ENCODE measurements around the gene HSD17B4.

HSD17B4 gene

GRCh38 chr5:119453040-119453373 is 710 bp downstream of the HSD17B4 start:
- Histone ChIP-seq H3K4me1 (ENCODE audit: control insufficient read depth, insufficient read depth, low read length) (no peaks in the 10 kb centered on the region), H3K27ac (ENCODE audit: low read length) (no peak overlapping the region), H3K4me3 (ENCODE audit: low read length) (peak overlapping the region; percentile 50; the same call in 1 of the 2 replicates), H3K9me3 (ENCODE audit: control insufficient read depth, insufficient read depth, low read length) (no peaks in the 10 kb centered on the region; the same call in 1 of the 2 replicates), H3K36me3 (ENCODE audit: control insufficient read depth, insufficient read depth, low read length) (no peaks in the 10 kb centered on the region), H3K27me3 (ENCODE audit: control insufficient read depth, insufficient read depth, low read length) (no peaks in the 10 kb centered on the region)
- no CpG with 5 or more reads among the region's 12 CpGs for WGBS (ENCODE audit: insufficient coverage, insufficient read length)
- no peak for DNase-seq (ENCODE audit: low read depth, low spot score)

GRCh38 chr5:119454171-119454570 is 1.9 kb downstream of the HSD17B4 start:
- no peak for DNase-seq (ENCODE audit: low read depth, low spot score)
- no peaks in the 10 kb centered on the region for H3K4me1 ChIP-seq (ENCODE audit: control insufficient read depth, insufficient read depth, low read length)
- no peak overlapping the region for H3K27ac ChIP-seq (ENCODE audit: low read length)
- no peaks in the 10 kb centered on the region for H3K36me3 ChIP-seq (ENCODE audit: control insufficient read depth, insufficient read depth, low read length)
- no peaks in the 10 kb centered on the region for H3K27me3 ChIP-seq (ENCODE audit: control insufficient read depth, insufficient read depth, low read length)
- H3K4me3 ChIP-seq (ENCODE audit: low read length): no peak overlapping the region
- WGBS (ENCODE audit: insufficient coverage, insufficient read length): no CpG with 5 or more reads among the region's 3 CpGs
- H3K9me3 ChIP-seq (ENCODE audit: control insufficient read depth, insufficient read depth, low read length): no peaks in the 10 kb centered on the region; the same call in 1 of the 2 replicates

- H3K4me3 ChIP-seq (ENCODE audit: low read length): no peak overlapping the region
- DNase-seq (ENCODE audit: low read depth, low spot score): no peak
- H3K36me3 ChIP-seq (ENCODE audit: control insufficient read depth, insufficient read depth, low read length): no peaks in the 10 kb centered on the region
- H3K27me3 ChIP-seq (ENCODE audit: control insufficient read depth, insufficient read depth, low read length): no peaks in the 10 kb centered on the region
- no peak overlapping the region for H3K27ac ChIP-seq (ENCODE audit: low read length)
- no peaks in the 10 kb centered on the region for H3K4me1 ChIP-seq (ENCODE audit: control insufficient read depth, insufficient read depth, low read length)
- WGBS (ENCODE audit: insufficient coverage, insufficient read length): no CpG with 5 or more reads among the region's 4 CpGs
- H3K9me3 ChIP-seq (ENCODE audit: control insufficient read depth, insufficient read depth, low read length): no peaks in the 10 kb centered on the region
Measured at GRCh38 chr5:119458911-119459632, 6.8 kb downstream of the HSD17B4 start.

GRCh38 chr5:119465640-119466039 is 13.3 kb downstream of the HSD17B4 start:
- Histone ChIP-seq H3K4me3 (ENCODE audit: low read length) (no peak overlapping the region), H3K27ac (ENCODE audit: low read length) (no peak overlapping the region), H3K27me3 (ENCODE audit: control insufficient read depth, insufficient read depth, low read length) (no peaks in the 10 kb centered on the region), H3K36me3 (ENCODE audit: control insufficient read depth, insufficient read depth, low read length) (no peaks in the 10 kb centered on the region), H3K4me1 (ENCODE audit: control insufficient read depth, insufficient read depth, low read length) (peaks cover 5% of the 10 kb centered on the region), H3K9me3 (ENCODE audit: control insufficient read depth, insufficient read depth, low read length) (no peaks in the 10 kb centered on the region)
- DNase-seq (ENCODE audit: low read depth, low spot score): no peak
- no CpG with 5 or more reads among the region's 1 CpG for WGBS (ENCODE audit: insufficient coverage, insufficient read length)

- no peaks in the 10 kb centered on the region for H3K9me3 ChIP-seq (ENCODE audit: control insufficient read depth, insufficient read depth, low read length)
- no peak for DNase-seq (ENCODE audit: low read depth, low spot score)
- WGBS (ENCODE audit: insufficient coverage, insufficient read length): no CpG with 5 or more reads among the region's 1 CpG
Measured at GRCh38 chr5:119468286-119468685, 16.0 kb downstream of the HSD17B4 start.

GRCh38 chr5:119470105-119470763 is 17.9 kb downstream of the HSD17B4 start:
- no peak overlapping the region for H3K4me3 ChIP-seq (ENCODE audit: low read length)
- WGBS (ENCODE audit: insufficient coverage, insufficient read length): no CpG with 5 or more reads among the region's 3 CpGs
- DNase-seq (ENCODE audit: low read depth, low spot score): no peak
- no peak overlapping the region for H3K27ac ChIP-seq (ENCODE audit: low read length)
- H3K27me3 ChIP-seq (ENCODE audit: control insufficient read depth, insufficient read depth, low read length): no peaks in the 10 kb centered on the region
- peaks cover 5% of the 10 kb centered on the region for H3K4me1 ChIP-seq (ENCODE audit: control insufficient read depth, insufficient read depth, low read length)
- H3K36me3 ChIP-seq (ENCODE audit: control insufficient read depth, insufficient read depth, low read length): no peaks in the 10 kb centered on the region
- H3K9me3 ChIP-seq (ENCODE audit: control insufficient read depth, insufficient read depth, low read length): no peaks in the 10 kb centered on the region

More at GRCh38 chr5:119468286-119468685, 16.0 kb downstream of the HSD17B4 start:
- H3K27me3 ChIP-seq (ENCODE audit: control insufficient read depth, insufficient read depth, low read length): no peaks in the 10 kb centered on the region
- no peak overlapping the region for H3K4me3 ChIP-seq (ENCODE audit: low read length)
- H3K27ac ChIP-seq (ENCODE audit: low read length): no peak overlapping the region
- H3K4me1 ChIP-seq (ENCODE audit: control insufficient read depth, insufficient read depth, low read length): peaks cover 5% of the 10 kb centered on the region
- no peaks in the 10 kb centered on the region for H3K36me3 ChIP-seq (ENCODE audit: control insufficient read depth, insufficient read depth, low read length)

GRCh38 chr5:119470851-119471451 is 18.7 kb downstream of the HSD17B4 start:
- no peak overlapping the region for H3K27ac ChIP-seq (ENCODE audit: low read length)
- no peak for DNase-seq (ENCODE audit: low read depth, low spot score)
- WGBS (ENCODE audit: insufficient coverage, insufficient read length): no CpG with 5 or more reads among the region's 3 CpGs
- no peak overlapping the region for H3K4me3 ChIP-seq (ENCODE audit: low read length)
- H3K36me3 ChIP-seq (ENCODE audit: control insufficient read depth, insufficient read depth, low read length): no peaks in the 10 kb centered on the region
- H3K9me3 ChIP-seq (ENCODE audit: control insufficient read depth, insufficient read depth, low read length): no peaks in the 10 kb centered on the region
- peaks cover 5% of the 10 kb centered on the region for H3K4me1 ChIP-seq (ENCODE audit: control insufficient read depth, insufficient read depth, low read length)
- no peaks in the 10 kb centered on the region for H3K27me3 ChIP-seq (ENCODE audit: control insufficient read depth, insufficient read depth, low read length)

GRCh38 chr5:119473241-119473640 is 20.9 kb downstream of the HSD17B4 start:
- H3K27ac ChIP-seq (ENCODE audit: low read length): no peak overlapping the region
- H3K4me1 ChIP-seq (ENCODE audit: control insufficient read depth, insufficient read depth, low read length): peaks cover 5% of the 10 kb centered on the region
- no peak overlapping the region for H3K4me3 ChIP-seq (ENCODE audit: low read length)
- H3K36me3 ChIP-seq (ENCODE audit: control insufficient read depth, insufficient read depth, low read length): no peaks in the 10 kb centered on the region
- DNase-seq (ENCODE audit: low read depth, low spot score): no peak
- WGBS (ENCODE audit: insufficient coverage, insufficient read length): no CpG with 5 or more reads among the region's 1 CpG
- H3K27me3 ChIP-seq (ENCODE audit: control insufficient read depth, insufficient read depth, low read length): no peaks in the 10 kb centered on the region
- H3K9me3 ChIP-seq (ENCODE audit: control insufficient read depth, insufficient read depth, low read length): no peaks in the 10 kb centered on the region

GRCh38 chr5:119476341-119476740 is 24.0 kb downstream of the HSD17B4 start:
- Histone ChIP-seq H3K36me3 (ENCODE audit: control insufficient read depth, insufficient read depth, low read length) (no peaks in the 10 kb centered on the region), H3K9me3 (ENCODE audit: control insufficient read depth, insufficient read depth, low read length) (no peaks in the 10 kb centered on the region), H3K27me3 (ENCODE audit: control insufficient read depth, insufficient read depth, low read length) (no peaks in the 10 kb centered on the region), H3K4me3 (ENCODE audit: low read length) (no peak overlapping the region), H3K27ac (ENCODE audit: low read length) (no peak overlapping the region), H3K4me1 (ENCODE audit: control insufficient read depth, insufficient read depth, low read length) (peaks cover 2% of the 10 kb centered on the region; the same call in 1 of the 2 replicates)
- no peak for DNase-seq (ENCODE audit: low read depth, low spot score)
- WGBS (ENCODE audit: insufficient coverage, insufficient read length): no CpG with 5 or more reads among the region's 1 CpG

- no peak overlapping the region for H3K4me3 ChIP-seq (ENCODE audit: low read length)
- H3K27me3 ChIP-seq (ENCODE audit: control insufficient read depth, insufficient read depth, low read length): no peaks in the 10 kb centered on the region
- no peaks in the 10 kb centered on the region for H3K9me3 ChIP-seq (ENCODE audit: control insufficient read depth, insufficient read depth, low read length)
- H3K36me3 ChIP-seq (ENCODE audit: control insufficient read depth, insufficient read depth, low read length): no peaks in the 10 kb centered on the region
- no peak overlapping the region for H3K27ac ChIP-seq (ENCODE audit: low read length)
- no peak for DNase-seq (ENCODE audit: low read depth, low spot score)
- no CpG with 5 or more reads among the region's 3 CpGs for WGBS (ENCODE audit: insufficient coverage, insufficient read length)
- H3K4me1 ChIP-seq (ENCODE audit: control insufficient read depth, insufficient read depth, low read length): peaks cover 2% of the 10 kb centered on the region; the same call in 1 of the 2 replicates
Measured at GRCh38 chr5:119478781-119479180, 26.5 kb downstream of the HSD17B4 start.

All from iPS DF 6.9 (cell line).